CD4-positive, alpha-beta memory T cell (primary cell): Measurements from ENCODE around the gene EPHB4. TPM values are rescaled to one million over a fixed set of nuclear protein-coding genes. Genes with fewer than 3 reads are reported as not detected.

Source experiments
- CTCF ChIA-PET: fragments of 350-600 bp; sonication (Branson Sonifier 250); formaldehyde crosslinking; loops from one replicate; lab custom pipeline; 2021; ENCODE audit warnings: inconsistent platforms; ENCODE audit not compliant: partially characterized antibody; lab: Charles Lee
- POLR2A ChIA-PET: fragments of 350-600 bp; sonication (Branson Sonifier 250); formaldehyde crosslinking; loops from one replicate; lab custom pipeline; 2021; ENCODE audit not compliant: partially characterized antibody; lab: Charles Lee
- DNase-seq, 5 donors: peaks; one replicate each; pipeline versions ENCODE4 v3.0.0 to v3.0.0-alpha.2; 2020 to 2022; ENCODE audit warnings: mixed read lengths in 1 of 5
- H3K27ac ChIP-seq: one replicate; pipeline ENCODE4 v1.7.0; 2013; ENCODE audit warnings: low read depth, low read length
- H3K27me3 ChIP-seq: 2 replicates; pipeline ENCODE4 v1.7.0; 2013; ENCODE audit warnings: mild to moderate bottlenecking, low read length, moderate library complexity; ENCODE audit not compliant: insufficient read depth
- H3K36me3 ChIP-seq: 2 replicates; pipeline ENCODE4 v1.7.0; 2013; ENCODE audit warnings: mild to moderate bottlenecking, low read length, moderate library complexity; ENCODE audit not compliant: insufficient read depth
- H3K4me1 ChIP-seq: 2 replicates; pipeline ENCODE4 v1.7.0; 2013; ENCODE audit warnings: mild to moderate bottlenecking, low read length, moderate library complexity; ENCODE audit not compliant: insufficient read depth
- H3K4me3 ChIP-seq, 2 donors: one replicate each; pipeline ENCODE4 v1.7.0; 2013; ENCODE audit warnings: low read length in 2 of 2, mild to moderate bottlenecking in 1 of 2
- H3K9me3 ChIP-seq, 2 donors: one replicate each; pipeline ENCODE4 v1.7.0; 2013; ENCODE audit warnings: low read length in 2 of 2, control low read depth in 1 of 2; ENCODE audit not compliant: control insufficient read depth in 1 of 2
- H3K27ac Mint-ChIP-seq, 7 donors: one replicate each; pipeline ENCODE4 v1.8.0; 2020 to 2021; ENCODE audit warnings: mixed read lengths in 7 of 7, mild to moderate bottlenecking in 6 of 7, inconsistent platforms in 3 of 7, moderate library complexity in 3 of 7
- H3K27me3 Mint-ChIP-seq, 2 donors: one replicate each; pipeline ENCODE4 v1.8.0; 2020 to 2021; ENCODE audit warnings: mixed read lengths in 2 of 2
- H3K36me3 Mint-ChIP-seq, 2 donors: one replicate each; pipeline ENCODE4 v1.8.0; 2020 to 2021; ENCODE audit warnings: mixed read lengths in 2 of 2, inconsistent platforms in 1 of 2, mild to moderate bottlenecking in 1 of 2
- H3K4me1 Mint-ChIP-seq, 4 donors: one replicate each; pipeline ENCODE4 v1.8.0; 2020 to 2021; ENCODE audit warnings: mixed read lengths in 4 of 4, mild to moderate bottlenecking in 1 of 4
- H3K4me3 Mint-ChIP-seq, 8 donors: one replicate each; pipeline ENCODE4 v1.8.0; 2020 to 2021; ENCODE audit warnings: mixed read lengths in 8 of 8, mild to moderate bottlenecking in 7 of 8, moderate library complexity in 6 of 8, inconsistent platforms in 3 of 8
- H3K9me3 Mint-ChIP-seq, 8 donors: one replicate each; pipeline ENCODE4 v1.8.0; 2020 to 2021; ENCODE audit warnings: mixed read lengths in 8 of 8, mild to moderate bottlenecking in 5 of 8, inconsistent platforms in 3 of 8, moderate library complexity in 1 of 8
- intact Hi-C: fragments of 100-400 bp; cut with micrococcal nuclease; formaldehyde crosslinking; loops from one replicate; pipeline ENCODE4 v1.15.1; 2023
- polyA plus RNA-seq, 2 donors: library from polyadenylated mRNA; unstranded; fragments of 300-500 nt; fragmentation: Illumina TruSeq; gene quantifications; one replicate each; pipeline ENCODE4 v1.2.3, GENCODE V29; 2021
- total RNA-seq, 2 experiments: library from RNA; stranded (reverse); gene quantifications; one replicate each; pipeline ENCODE4 v1.2.3, GENCODE V29; 2021

EPHB4 gene
- total and polyA plus RNA-seq, 4 experiments from 2014 or later = 0.08 to 5.2 (median 3.3) TPM; not detected in 1

DNA sequence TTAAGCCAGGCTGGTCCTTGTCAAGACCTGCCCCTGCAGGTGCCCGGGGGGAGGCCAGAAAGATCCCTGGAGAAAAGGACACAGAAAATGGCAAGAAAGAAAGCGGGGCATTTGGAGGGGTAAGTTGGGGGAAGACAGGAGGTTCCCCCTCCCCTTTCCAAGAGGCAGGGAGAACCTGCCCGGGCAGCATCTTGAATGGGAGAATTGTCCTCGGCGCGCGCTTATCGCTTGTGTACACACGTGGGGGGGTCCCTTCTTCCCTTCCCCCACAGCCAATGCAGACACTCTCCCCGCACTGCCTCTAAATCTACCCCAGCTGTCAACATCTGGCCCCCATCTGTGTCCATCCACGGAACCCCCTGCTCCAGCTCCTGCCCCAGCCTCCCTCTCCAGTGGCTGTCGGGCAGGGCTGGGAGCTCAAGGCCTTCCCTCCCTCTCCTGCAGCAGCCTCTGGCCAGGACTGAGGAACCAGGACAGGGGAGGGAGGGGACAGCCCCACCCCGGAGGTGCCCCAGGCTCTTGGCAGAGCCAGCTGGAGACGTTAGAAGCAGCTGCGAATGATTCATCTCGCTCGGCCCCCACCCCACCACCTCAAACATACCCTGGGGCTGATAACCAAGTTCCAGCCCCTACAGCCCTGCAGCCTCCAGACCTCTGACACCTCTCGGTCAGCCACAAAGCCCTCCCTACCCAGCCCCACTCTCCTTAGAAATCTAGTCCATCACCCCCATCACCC lies 25.3 kb downstream of the EPHB4 start:
- no peak overlapping the region for H3K4me3 ChIP-seq
- no peaks in the 10 kb centered on the region for H3K4me1 ChIP-seq
- H3K27ac ChIP-seq = no peak overlapping the region
- no peaks in the 10 kb centered on the region for H3K27me3 ChIP-seq
- Mint-ChIP-seq H3K4me3 (no peak overlapping the region), H3K27ac (no peak overlapping the region), H3K27me3 (peaks cover 6 to 7% of the 10 kb centered on the region in 2 donors), H3K36me3 (no peaks in the 10 kb centered on the region), H3K4me1 (peaks cover 0 to 8% (median 0%) of the 10 kb centered on the region in 4 donors), H3K9me3 (no peaks in the 10 kb centered on the region)
- no peaks in the 10 kb centered on the region for H3K9me3 ChIP-seq
- ChIA-PET CTCF (interaction anchor here (0.9 to 7.3 kb wide), 2 partner anchors 32 to 49 kb away, joined by 3 to 59 read pairs; partner anchors contain the start of gene SLC12A9), POLR2A (no interaction called here)
- no peak for DNase-seq
- no peaks in the 10 kb centered on the region for H3K36me3 ChIP-seq
- intact Hi-C loops = no loop called here

DNA sequence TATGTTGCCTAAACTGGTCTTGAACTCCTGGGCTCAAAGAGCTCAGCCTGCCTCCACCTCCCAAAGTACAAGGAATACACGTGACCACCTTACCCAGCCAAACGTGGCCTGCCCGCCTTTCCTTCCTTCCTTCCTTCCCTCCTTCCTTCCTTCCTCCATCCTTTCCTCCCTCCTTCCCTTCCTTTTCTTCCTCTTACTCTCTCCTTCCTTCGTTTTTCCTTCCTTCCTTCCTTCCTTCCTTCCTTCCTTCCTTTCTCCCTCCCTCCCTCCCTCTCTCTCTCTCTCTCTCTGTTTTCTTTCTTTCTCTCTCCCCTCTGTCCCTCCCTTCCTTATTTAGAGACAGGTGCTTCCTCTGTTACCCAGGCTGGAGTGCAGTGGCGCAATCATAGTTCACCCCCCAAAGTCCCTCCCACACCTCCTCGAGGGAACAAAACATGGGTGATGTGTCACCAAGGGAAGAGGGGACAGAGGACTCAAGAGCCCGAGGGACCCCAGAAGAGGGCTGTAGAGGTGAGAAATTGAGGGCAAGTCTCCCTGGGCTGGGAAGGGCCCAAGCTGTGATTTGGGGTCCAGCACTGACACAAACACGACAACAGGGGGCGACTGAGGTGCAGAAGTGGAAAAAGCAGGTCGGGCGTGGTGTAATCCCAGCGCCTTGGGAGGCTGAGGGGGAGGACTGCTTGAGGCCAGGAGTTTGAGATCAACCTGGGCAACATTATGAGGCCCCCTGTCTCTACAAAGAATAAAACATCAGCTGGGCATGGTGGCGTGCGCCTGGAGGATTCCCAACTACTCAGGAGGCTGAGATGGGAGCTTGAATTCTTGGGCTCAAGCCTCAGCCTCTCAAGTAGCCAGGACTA lies 28.1 kb downstream of the EPHB4 start:
- H3K9me3 ChIP-seq = no peaks in the 10 kb centered on the region
- no peaks in the 10 kb centered on the region for H3K4me1 ChIP-seq
- Mint-ChIP-seq H3K9me3 (no peaks in the 10 kb centered on the region), H3K27me3 (peaks cover 9 to 12% of the 10 kb centered on the region in 2 donors), H3K36me3 (no peaks in the 10 kb centered on the region), H3K27ac (peak overlapping the region in 3 of 7 donors; percentile 42 to 94 (median 55)), H3K4me3 (no peak overlapping the region), H3K4me1 (peaks cover 0 to 8% (median 0%) of the 10 kb centered on the region in 4 donors)
- peak in 4 of 5 donors; percentile 28 to 43 (median 33) for DNase-seq
- ChIA-PET CTCF (interaction anchor here (1.0 to 7.3 kb wide), 6 partner anchors 9 to 105 kb away, joined by 3 to 59 read pairs (median 3); partner anchors contain the start of gene SLC12A9), POLR2A (interaction anchor here (1.9 kb wide), 1 partner anchor 53 kb away, joined by 9 read pairs; the partner anchor contains the start of gene SLC12A9)
- H3K27ac ChIP-seq = no peak overlapping the region
- H3K27me3 ChIP-seq = no peaks in the 10 kb centered on the region
- H3K36me3 ChIP-seq = no peaks in the 10 kb centered on the region
- H3K4me3 ChIP-seq = no peak overlapping the region
- intact Hi-C loops = loop anchor here (1.0 to 2.0 kb wide), 2 partner anchors 53 to 260 kb away; partner anchors contain the start of gene SLC12A9

- no peaks in the 10 kb centered on the region for H3K36me3 Mint-ChIP-seq
- no peak overlapping the region for H3K27ac ChIP-seq
- H3K27ac Mint-ChIP-seq = no peak overlapping the region
- H3K27me3 Mint-ChIP-seq = peaks cover 5 to 12% of the 10 kb centered on the region in 2 donors
- H3K4me1 ChIP-seq = no peaks in the 10 kb centered on the region
- H3K9me3 ChIP-seq = no peaks in the 10 kb centered on the region
- ChIA-PET POLR2A (no interaction called here), CTCF (interaction anchor here (0.7 to 0.9 kb wide), 2 partner anchors 9 to 1390 kb away, joined by 3 to 6 read pairs; no protein-coding TSS in a partner anchor)
- no peak overlapping the region for H3K4me3 ChIP-seq
- H3K4me1 Mint-ChIP-seq = peaks cover 0 to 3% (median 0%) of the 10 kb centered on the region in 4 donors
- no peak overlapping the region for H3K4me3 Mint-ChIP-seq
- intact Hi-C loops = no loop called here
- no peaks in the 10 kb centered on the region for H3K9me3 Mint-ChIP-seq
- no peak for DNase-seq
- no peaks in the 10 kb centered on the region for H3K27me3 ChIP-seq
- no peaks in the 10 kb centered on the region for H3K36me3 ChIP-seq
Measured at GRCh38 chr7:100794741-100795140, 32.6 kb downstream of the EPHB4 start.

DNA sequence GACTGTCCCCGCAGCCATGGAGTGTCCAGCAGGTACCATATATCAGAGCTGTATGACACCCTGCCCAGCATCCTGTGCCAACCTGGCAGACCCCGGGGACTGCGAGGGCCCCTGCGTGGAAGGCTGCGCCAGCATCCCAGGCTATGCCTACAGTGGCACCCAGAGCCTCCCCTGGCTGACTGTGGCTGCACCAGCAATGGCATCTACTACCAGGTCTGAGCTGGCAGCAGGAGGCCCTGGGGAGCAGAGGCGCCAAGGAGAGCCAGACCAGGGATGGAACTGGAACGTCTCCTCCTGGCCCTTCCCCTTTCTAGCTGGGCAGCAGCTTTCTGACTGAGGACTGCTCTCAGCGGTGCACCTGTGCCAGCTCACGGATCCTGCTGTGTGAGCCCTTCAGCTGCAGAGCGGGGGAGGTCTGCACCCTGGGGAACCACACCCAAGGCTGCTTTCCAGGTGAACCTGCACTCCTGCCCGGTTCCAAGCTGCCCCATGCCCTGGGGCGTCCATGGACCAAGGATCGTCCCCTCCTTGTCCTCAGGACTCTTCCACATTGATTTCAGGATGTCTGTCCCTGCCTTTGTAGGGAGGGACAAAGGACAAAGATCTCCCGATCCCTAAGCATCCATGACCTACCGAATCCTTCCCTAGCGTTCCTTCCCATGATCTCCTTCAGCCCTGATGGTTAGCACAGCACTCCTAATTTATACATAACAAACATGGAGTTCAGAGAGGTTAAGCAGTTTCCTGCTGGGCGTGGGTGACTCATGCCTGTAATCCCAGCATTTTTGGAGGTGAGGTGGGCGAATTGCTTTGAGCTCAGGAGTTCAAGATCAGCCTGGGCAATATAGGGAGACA lies 33.3 kb downstream of the EPHB4 start:
- ChIA-PET POLR2A (interaction anchor here (0.6 kb wide), 1 partner anchor 22 kb away, joined by 4 read pairs; no protein-coding TSS in a partner anchor), CTCF (interaction anchor here (0.5 to 0.7 kb wide), 2 partner anchors 41 to 1391 kb away, joined by 3 to 4 read pairs; no protein-coding TSS in a partner anchor)
- Mint-ChIP-seq H3K9me3 (no peaks in the 10 kb centered on the region), H3K27me3 (peaks cover 5 to 15% of the 10 kb centered on the region in 2 donors), H3K36me3 (no peaks in the 10 kb centered on the region), H3K4me1 (no peaks in the 10 kb centered on the region), H3K27ac (no peak overlapping the region), H3K4me3 (peak overlapping the region in 1 of 8 donors; percentile 10)
- Histone ChIP-seq H3K9me3 (no peaks in the 10 kb centered on the region), H3K27ac (no peak overlapping the region), H3K4me1 (no peaks in the 10 kb centered on the region), H3K27me3 (no peaks in the 10 kb centered on the region), H3K4me3 (no peak overlapping the region), H3K36me3 (no peaks in the 10 kb centered on the region)
- DNase-seq = no peak
- intact Hi-C loops = no loop called here

DNA sequence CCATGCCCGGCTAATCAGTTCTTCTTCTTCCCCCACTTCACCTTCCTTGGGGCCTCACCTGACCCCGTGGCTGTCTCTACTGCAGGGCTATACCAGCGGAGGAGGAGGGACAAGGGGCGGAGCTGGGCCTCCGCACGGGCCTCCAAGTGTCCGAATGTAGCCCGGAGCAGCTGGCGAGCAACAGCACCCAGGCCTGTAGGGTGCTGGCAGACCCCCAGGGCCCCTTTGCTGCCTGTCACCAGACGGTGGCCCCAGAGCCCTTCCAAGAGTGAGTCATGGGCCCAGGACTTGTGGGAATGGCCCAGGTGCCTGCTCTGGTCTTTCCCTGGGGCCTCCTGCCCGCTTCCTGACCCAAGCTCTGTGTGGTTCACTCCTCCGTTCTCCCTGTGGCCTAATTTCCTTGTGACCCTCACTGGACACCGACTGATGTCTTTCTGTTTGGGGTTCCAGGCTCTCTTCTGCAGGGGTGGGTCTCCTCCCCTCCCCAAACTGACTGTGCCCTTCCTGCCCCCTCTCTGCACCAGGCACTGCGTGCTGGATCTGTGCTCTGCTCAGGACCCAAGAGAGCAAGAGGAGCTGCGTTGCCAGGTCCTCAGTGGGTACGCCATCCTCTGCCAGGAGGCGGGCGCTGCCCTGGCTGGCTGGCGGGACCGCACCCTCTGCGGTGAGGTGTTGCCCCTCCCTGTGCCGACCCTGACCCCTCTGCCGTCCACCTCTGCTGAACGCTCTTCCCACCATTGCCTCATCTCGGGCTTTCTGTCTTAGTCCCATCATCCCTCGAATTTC lies 35.2 kb downstream of the EPHB4 start:
- Mint-ChIP-seq H3K4me3 (no peak overlapping the region), H3K9me3 (no peaks in the 10 kb centered on the region), H3K36me3 (no peaks in the 10 kb centered on the region), H3K27ac (peak overlapping the region in 1 of 7 donors; percentile 36), H3K27me3 (peaks cover 14 to 20% of the 10 kb centered on the region in 2 donors), H3K4me1 (no peaks in the 10 kb centered on the region)
- H3K9me3 ChIP-seq = no peaks in the 10 kb centered on the region
- H3K4me3 ChIP-seq = no peak overlapping the region
- no peak for DNase-seq
- H3K27me3 ChIP-seq = no peaks in the 10 kb centered on the region
- intact Hi-C loops = no loop called here
- POLR2A ChIA-PET = no interaction called here
- H3K27ac ChIP-seq = no peak overlapping the region
- no peaks in the 10 kb centered on the region for H3K4me1 ChIP-seq
- CTCF ChIA-PET = no interaction called here
- no peaks in the 10 kb centered on the region for H3K36me3 ChIP-seq

GRCh38 chr7:100789055-100789454 lies 38.3 kb downstream of the EPHB4 start:
- Histone ChIP-seq H3K27me3 (peaks cover 4% of the 10 kb centered on the region), H3K4me1 (no peaks in the 10 kb centered on the region), H3K27ac (no peak overlapping the region), H3K4me3 (no peak overlapping the region), H3K36me3 (no peaks in the 10 kb centered on the region), H3K9me3 (no peaks in the 10 kb centered on the region)
- no peaks in the 10 kb centered on the region for H3K36me3 Mint-ChIP-seq
- no peak for DNase-seq
- ChIA-PET CTCF (interaction anchor here (1.4 kb wide), 1 partner anchor 10 kb away, joined by 4 read pairs; no protein-coding TSS in a partner anchor), POLR2A (no interaction called here)
- peaks cover 0 to 1% (median 0%) of the 10 kb centered on the region in 4 donors for H3K4me1 Mint-ChIP-seq
- no peak overlapping the region for H3K4me3 Mint-ChIP-seq
- H3K27ac Mint-ChIP-seq = no peak overlapping the region
- peaks cover 22 to 24% of the 10 kb centered on the region in 2 donors for H3K27me3 Mint-ChIP-seq
- intact Hi-C loops = no loop called here
- H3K9me3 Mint-ChIP-seq = peaks cover 0 to 8% (median 0%) of the 10 kb centered on the region in 8 donors
